ENCODE measurements around the gene SOX30.
A peak's percentile ranks its signal among the peaks of the same experiment; 100 is the strongest.

Gene SOX30

GRCh38 chr5:157607371-157608161 lies 44.7 kb downstream of the SOX30 start:
- DNase-seq: peak; percentile 45

GRCh38 chr5:157606046-157606445 lies 46.2 kb downstream of the SOX30 start:
- no peak for DNase-seq

- no peak for DNase-seq
Measured at GRCh38 chr5:157603333-157604190, 48.7 kb downstream of the SOX30 start.

- no peak for DNase-seq
Measured at GRCh38 chr5:157602505-157602904, 49.7 kb downstream of the SOX30 start.

- no peak for DNase-seq
Measured at GRCh38 chr5:157600252-157600651, 52.0 kb downstream of the SOX30 start.

GRCh38 chr5:157599565-157599964 lies 52.7 kb downstream of the SOX30 start:
- no peak for DNase-seq

- no peak for DNase-seq
Measured at GRCh38 chr5:157598350-157598936, 53.8 kb downstream of the SOX30 start.

GRCh38 chr5:157597277-157597676 lies 55.0 kb downstream of the SOX30 start:
- no peak for DNase-seq

- no peak for DNase-seq
Measured at GRCh38 chr5:157596487-157596886, 55.8 kb downstream of the SOX30 start.

- no peak for DNase-seq
Measured at GRCh38 chr5:157594675-157595459, 57.4 kb downstream of the SOX30 start.

- DNase-seq: no peak
Measured at GRCh38 chr5:157594257-157594656, 58.0 kb downstream of the SOX30 start.

- DNase-seq: no peak
Measured at GRCh38 chr5:157593052-157593757, 59.0 kb downstream of the SOX30 start.

- DNase-seq: peak; percentile 63
Measured at GRCh38 chr5:157592594-157592993, 59.6 kb downstream of the SOX30 start.

- no peak for DNase-seq
Measured at GRCh38 chr5:157590478-157590877, 61.8 kb downstream of the SOX30 start.

GRCh38 chr5:157584628-157585027 lies 67.6 kb downstream of the SOX30 start:
- no peak for DNase-seq

GRCh38 chr5:157582731-157583620 lies 69.3 kb downstream of the SOX30 start:
- DNase-seq: no peak

- no peak for DNase-seq
Measured at GRCh38 chr5:157581901-157582300, 70.3 kb downstream of the SOX30 start.

- DNase-seq: no peak
Measured at GRCh38 chr5:157578079-157578780, 74.0 kb downstream of the SOX30 start.

GRCh38 chr5:157576678-157577077 lies 75.6 kb downstream of the SOX30 start:
- DNase-seq: no peak

All from hematopoietic multipotent progenitor cell treated with erythropoietin and hydrocortisone succinate and interleukin-3 and kit ligand, for 4 days (in vitro differentiated cells).